Keratinocyte (primary cell): ENCODE measurements around the gene MYO10. TPM values are rescaled to one million over a fixed set of nuclear protein-coding genes. Genes with fewer than 3 reads are reported as not detected.

Experiments
- DNase-seq: peaks from one replicate; pipeline ENCODE4 v3.0.0-alpha.2; 2011; ENCODE audit warnings: low read depth, missing footprints, low spot score
- FAIRE-seq: peaks from 2 replicates; lab custom pipeline; 2011; peaks lifted over from hg19 to GRCh38; lab: Jason Lieb, UNC
- H2AFZ ChIP-seq: 2 replicates; pipeline ENCODE4 v1.6.0; 2012; ENCODE audit warnings: low read length, control low read depth, inconsistent platforms; ENCODE audit not compliant: control insufficient read depth
- H3K27ac ChIP-seq: 2 replicates; pipeline ENCODE4 v1.5.1; 2011; ENCODE audit warnings: low read length; ENCODE audit not compliant: control insufficient read depth, insufficient read depth
- H3K27me3 ChIP-seq: 3 replicates; pipeline ENCODE4 v1.6.0; 2011; ENCODE audit warnings: low read length; ENCODE audit not compliant: control insufficient read depth, insufficient read depth; ENCODE audit errors: extremely low read depth
- H3K36me3 ChIP-seq, 2 experiments: 2 replicates in 1 of 2; 3 replicates in 1 of 2; pipeline ENCODE4 v1.5.1; 2011; ENCODE audit warnings: low read length in 2 of 2, mild to moderate bottlenecking in 1 of 2; ENCODE audit not compliant: control insufficient read depth in 2 of 2, insufficient read depth in 2 of 2; ENCODE audit errors: extremely low read depth in 1 of 2
- H3K4me1 ChIP-seq: 3 replicates; pipeline ENCODE4 v1.5.1; 2011; ENCODE audit warnings: low read length; ENCODE audit not compliant: control insufficient read depth, insufficient read depth; ENCODE audit errors: extremely low read depth
- H3K4me2 ChIP-seq: 3 replicates; pipeline ENCODE4 v1.6.0; 2011; ENCODE audit warnings: low read depth, low read length; ENCODE audit not compliant: control insufficient read depth, insufficient read depth; ENCODE audit errors: extremely low read depth
- H3K4me3 ChIP-seq, 3 experiments: fragments of 200-600 bp in 1 of 3; sonication (generic) in 1 of 3; 2 replicates in 2 of 3; 3 replicates in 1 of 3; pipeline ENCODE4 v1.5.1; 2011 to 2016; ENCODE audit warnings: low read length in 3 of 3, mild to moderate bottlenecking in 3 of 3, control low read depth in 2 of 3, inconsistent platforms in 1 of 3, low read depth in 1 of 3, mixed read lengths in 1 of 3, mixed run types in 1 of 3, moderate library complexity in 1 of 3; ENCODE audit not compliant: control insufficient read depth in 2 of 3, insufficient read depth in 2 of 3; ENCODE audit errors: extremely low read depth in 1 of 3
- H3K79me2 ChIP-seq: 2 replicates; pipeline ENCODE4 v1.6.0; 2012; ENCODE audit warnings: low read length; ENCODE audit not compliant: control insufficient read depth, insufficient read depth
- H3K9ac ChIP-seq: 3 replicates; pipeline ENCODE4 v1.6.0; 2011; ENCODE audit warnings: low read length; ENCODE audit not compliant: control insufficient read depth, insufficient read depth; ENCODE audit errors: extremely low read depth
- H3K9me1 ChIP-seq: 3 replicates; pipeline ENCODE4 v1.6.0; 2011; ENCODE audit warnings: low read length; ENCODE audit not compliant: control insufficient read depth, insufficient read depth; ENCODE audit errors: extremely low read depth
- H3K9me3 ChIP-seq: 2 replicates; pipeline ENCODE4 v1.5.1; 2012; ENCODE audit warnings: low read depth, low read length; ENCODE audit not compliant: control insufficient read depth
- H4K20me1 ChIP-seq: 3 replicates; pipeline ENCODE4 v1.6.0; 2011; ENCODE audit warnings: low read length; ENCODE audit not compliant: control insufficient read depth, insufficient read depth; ENCODE audit errors: extremely low read depth
- EZH2 ChIP-seq: IDR thresholded peaks from one replicate; pipeline ENCODE4 v1.6.1; 2012; ENCODE audit warnings: inconsistent platforms, mild to moderate bottlenecking, low read length, moderate library complexity
- dilution Hi-C: fragments of 300-500 bp; cut with MboI; formaldehyde crosslinking; loops from one replicate; pipeline ENCODE4 v1.7.0; 2020; ENCODE audit warnings: low sequenced_read_pairs; ENCODE audit not compliant: extremely low pct_ligation_motif_present
- polyA plus RNA-seq, 5 experiments: library from polyadenylated mRNA; depleted of rRNA in 3 of 5; stranded (reverse) in 3 of 5; stranded (forward) in 1 of 5; unstranded in 1 of 5; fragments of >200 nt; gene quantifications; 1 replicate in 1 of 5; 2 replicates in 3 of 5; 3 replicates in 1 of 5; pipeline versions ENCODE4 v1.2.1 to v1.2.3, GENCODE V29; 2011 to 2012; ENCODE audit warnings: missing spikeins in 2 of 5, low read depth in 1 of 5, low replicate concordance in 1 of 5
- TF ChIP-seq, protein P1 (sequence below), 3 experiments: IDR thresholded peaks in 1 of 3; conservative IDR thresholded peaks in 1 of 3; optimal IDR thresholded peaks in 1 of 3; 2 replicates in 2 of 3; 3 replicates in 1 of 3; pipeline versions ENCODE3 to v1.5.1; 2011; ENCODE audit warnings: low read length in 3 of 3, mild to moderate bottlenecking in 3 of 3, moderate library complexity in 2 of 3, control low read depth in 1 of 3, inconsistent platforms in 1 of 3; ENCODE audit not compliant: insufficient read depth in 2 of 3; ENCODE audit errors: extremely low read depth in 1 of 3

The MYO10 gene
- polyA plus RNA-seq, 1 donor (not counting 4 experiments of a cell fraction or from before 2014, with no cell fraction given), result 22.0 TPM

DNA sequence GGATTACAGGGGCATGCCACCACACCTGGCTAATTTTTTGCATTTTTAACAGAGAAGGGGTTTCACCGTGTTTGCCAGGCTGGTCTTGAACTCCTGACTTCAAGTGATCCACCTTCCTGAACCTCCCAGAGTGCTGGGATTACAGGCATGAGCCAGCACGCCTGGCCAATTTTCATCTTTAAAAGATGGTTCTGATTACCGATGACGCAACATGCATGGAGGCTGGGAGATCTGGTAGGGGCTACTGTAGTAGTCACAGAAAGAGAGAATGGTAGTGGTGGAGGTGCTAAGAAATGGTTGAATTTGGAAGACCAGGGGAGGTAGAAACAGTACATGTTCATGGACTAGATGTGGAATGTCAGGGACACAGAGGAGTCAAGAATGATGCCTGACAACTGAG, 296.9 kb downstream of the MYO10 start:
- Histone ChIP-seq H4K20me1 (no peaks in the 10 kb centered on the region), H3K9ac (no peak overlapping the region), H3K27me3 (no peaks in the 10 kb centered on the region), H3K36me3 (no peaks in the 10 kb centered on the region), H3K4me1 (no peaks in the 10 kb centered on the region), H3K4me3 (no peak overlapping the region), H3K9me1 (no peaks in the 10 kb centered on the region), H3K27ac (no peak overlapping the region), H3K79me2 (no peaks in the 10 kb centered on the region), H3K9me3 (no peaks in the 10 kb centered on the region), H3K4me2 (no peak overlapping the region), H2AFZ (no peak overlapping the region)
- dilution Hi-C loops, result no loop called here
- DNase-seq, result no peak
- FAIRE-seq, result no peak
- TF ChIP-seq EZH2, result no peak
- TF ChIP-seq, protein P1, sequence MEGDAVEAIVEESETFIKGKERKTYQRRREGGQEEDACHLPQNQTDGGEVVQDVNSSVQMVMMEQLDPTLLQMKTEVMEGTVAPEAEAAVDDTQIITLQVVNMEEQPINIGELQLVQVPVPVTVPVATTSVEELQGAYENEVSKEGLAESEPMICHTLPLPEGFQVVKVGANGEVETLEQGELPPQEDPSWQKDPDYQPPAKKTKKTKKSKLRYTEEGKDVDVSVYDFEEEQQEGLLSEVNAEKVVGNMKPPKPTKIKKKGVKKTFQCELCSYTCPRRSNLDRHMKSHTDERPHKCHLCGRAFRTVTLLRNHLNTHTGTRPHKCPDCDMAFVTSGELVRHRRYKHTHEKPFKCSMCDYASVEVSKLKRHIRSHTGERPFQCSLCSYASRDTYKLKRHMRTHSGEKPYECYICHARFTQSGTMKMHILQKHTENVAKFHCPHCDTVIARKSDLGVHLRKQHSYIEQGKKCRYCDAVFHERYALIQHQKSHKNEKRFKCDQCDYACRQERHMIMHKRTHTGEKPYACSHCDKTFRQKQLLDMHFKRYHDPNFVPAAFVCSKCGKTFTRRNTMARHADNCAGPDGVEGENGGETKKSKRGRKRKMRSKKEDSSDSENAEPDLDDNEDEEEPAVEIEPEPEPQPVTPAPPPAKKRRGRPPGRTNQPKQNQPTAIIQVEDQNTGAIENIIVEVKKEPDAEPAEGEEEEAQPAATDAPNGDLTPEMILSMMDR (optimal IDR thresholded peaks at IDR 0.05 in 1 of 3, IDR thresholded peaks at IDR 0.05 in 1 of 3, conservative IDR thresholded peaks at IDR 0.05 in 1 of 3; ENCODE audit: extremely low read depth in 1 of 3, insufficient read depth in 2 of 3, low read length in 3 of 3), result no peak

DNA sequence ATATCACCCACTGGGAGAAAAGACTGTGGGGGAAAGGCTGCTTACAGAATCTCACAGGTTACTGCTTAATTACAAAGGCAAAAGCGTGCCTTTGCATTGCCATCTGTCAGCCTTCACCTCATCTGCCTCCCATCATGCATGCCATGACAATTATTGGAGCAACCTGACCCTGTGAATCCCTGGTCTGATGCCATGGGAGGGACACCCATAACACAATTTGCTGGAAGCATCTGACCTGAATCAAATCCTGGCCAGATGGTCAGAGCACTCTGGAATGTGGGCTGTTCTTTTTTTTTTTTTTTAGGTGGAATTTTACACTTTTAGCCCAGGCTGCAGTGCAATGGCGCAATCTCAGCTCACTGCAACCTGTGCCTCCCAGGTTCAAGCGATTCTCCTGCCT, 307.7 kb downstream of the MYO10 start:
- Histone ChIP-seq H3K9me1 (no peaks in the 10 kb centered on the region), H3K9ac (no peak overlapping the region), H3K4me1 (no peaks in the 10 kb centered on the region), H3K4me3 (no peak overlapping the region), H3K79me2 (no peaks in the 10 kb centered on the region), H4K20me1 (no peaks in the 10 kb centered on the region), H2AFZ (no peak overlapping the region), H3K9me3 (no peaks in the 10 kb centered on the region), H3K36me3 (no peaks in the 10 kb centered on the region), H3K4me2 (no peak overlapping the region), H3K27me3 (peaks cover 3% of the 10 kb centered on the region), H3K27ac (no peak overlapping the region)
- TF ChIP-seq EZH2, result no peak
- TF ChIP-seq, protein P1 (optimal IDR thresholded peaks at IDR 0.05 in 1 of 3, IDR thresholded peaks at IDR 0.05 in 1 of 3, conservative IDR thresholded peaks at IDR 0.05 in 1 of 3; ENCODE audit: extremely low read depth in 1 of 3, insufficient read depth in 2 of 3, low read length in 3 of 3), result no peak
- FAIRE-seq (no peak), DNase-seq (no peak)
- dilution Hi-C loops, result no loop called here
